H9 (cell line): ENCODE results near the gene MAST2. TPM values are rescaled to one million over a fixed set of nuclear protein-coding genes. Genes with fewer than 3 reads are reported as not detected.

ENCODE experiments used
- DNase-seq: peaks from one replicate; pipeline ENCODE4 v3.0.0-alpha.2; 2017
- H2AFZ ChIP-seq: one replicate; pipeline ENCODE4 v1.6.1; 2013; ENCODE audit warnings: mild to moderate bottlenecking, low read length, control low read depth, moderate library complexity
- H2AK5ac ChIP-seq: 2 replicates; pipeline ENCODE4 v1.6.1; 2013; ENCODE audit warnings: low read length, control low read depth, mixed read lengths; ENCODE audit not compliant: insufficient read length
- H2BK120ac ChIP-seq: one replicate; pipeline ENCODE4 v1.6.1; 2013; ENCODE audit warnings: low read depth, mild to moderate bottlenecking, low read length, control low read depth, inconsistent platforms; ENCODE audit not compliant: poor library complexity, severe bottlenecking
- H2BK12ac ChIP-seq: 2 replicates; pipeline ENCODE4 v1.6.1; 2013; ENCODE audit warnings: low read length, control low read depth, mixed read lengths, low read depth; ENCODE audit not compliant: insufficient read length
- H2BK15ac ChIP-seq: 2 replicates; pipeline ENCODE4 v1.6.1; 2013; ENCODE audit warnings: low read depth, low read length, control low read depth
- H2BK20ac ChIP-seq: one replicate; pipeline ENCODE4 v1.6.1; 2013; ENCODE audit warnings: low read depth, mild to moderate bottlenecking, low read length, control low read depth, inconsistent platforms; ENCODE audit not compliant: poor library complexity, severe bottlenecking
- H2BK5ac ChIP-seq: 2 replicates; pipeline ENCODE4 v1.6.1; 2013; ENCODE audit warnings: low read length, control low read depth, mixed read lengths; ENCODE audit not compliant: insufficient read length
- H3K14ac ChIP-seq: 2 replicates; pipeline ENCODE4 v1.6.1; 2013; ENCODE audit warnings: low read length, control low read depth; ENCODE audit not compliant: insufficient read depth
- H3K18ac ChIP-seq: 2 replicates; pipeline ENCODE4 v1.6.1; 2013; ENCODE audit warnings: low read depth, mild to moderate bottlenecking, mixed read lengths, low read length, control low read depth; ENCODE audit not compliant: insufficient read length
- H3K23ac ChIP-seq: 2 replicates; pipeline ENCODE4 v1.6.1; 2013; ENCODE audit warnings: low read length, control low read depth, mixed read lengths, low read depth; ENCODE audit not compliant: insufficient read length
- H3K23me2 ChIP-seq: 2 replicates; pipeline ENCODE4 v1.6.1; 2013; ENCODE audit warnings: low read depth, mild to moderate bottlenecking, mixed read lengths, low read length, control low read depth; ENCODE audit not compliant: insufficient read length, poor library complexity, severe bottlenecking
- H3K27ac ChIP-seq: 2 replicates; pipeline ENCODE4 v1.5.1; 2013; ENCODE audit warnings: low read length, control low read depth, mixed read lengths, low read depth; ENCODE audit not compliant: insufficient read length
- H3K27me3 ChIP-seq: 2 replicates; pipeline ENCODE4 v1.6.1; 2013; ENCODE audit warnings: low read length, control low read depth, inconsistent platforms; ENCODE audit not compliant: insufficient read depth
- H3K4ac ChIP-seq: 2 replicates; pipeline ENCODE4 v1.6.1; 2013; ENCODE audit warnings: low read depth, mild to moderate bottlenecking, control low read depth, inconsistent platforms, low read length, moderate library complexity
- H3K4me1 ChIP-seq: 2 replicates; pipeline ENCODE4 v1.6.1; 2013; ENCODE audit warnings: low read length, control low read depth, inconsistent platforms; ENCODE audit not compliant: insufficient read depth
- H3K4me2 ChIP-seq: 2 replicates; pipeline ENCODE4 v1.6.1; 2013; ENCODE audit warnings: low read length, control low read depth, mixed read lengths; ENCODE audit not compliant: insufficient read length, insufficient read depth
- H3K56ac ChIP-seq: 2 replicates; pipeline ENCODE4 v1.6.1; 2013; ENCODE audit warnings: low read depth, mild to moderate bottlenecking, mixed read lengths, low read length, control low read depth; ENCODE audit not compliant: insufficient read length
- H3K79me1 ChIP-seq: 2 replicates; pipeline ENCODE4 v1.6.1; 2013; ENCODE audit warnings: low read depth, mild to moderate bottlenecking, moderate library complexity, low read length, control low read depth, inconsistent platforms; ENCODE audit not compliant: insufficient read depth, poor library complexity, severe bottlenecking
- H3K79me2 ChIP-seq: 2 replicates; pipeline ENCODE4 v1.6.1; 2013; ENCODE audit warnings: low read length, control low read depth, inconsistent platforms; ENCODE audit not compliant: insufficient read depth
- H3K9ac ChIP-seq: 2 replicates; pipeline ENCODE4 v1.6.1; 2013; ENCODE audit warnings: low read length, control low read depth, mixed read lengths; ENCODE audit not compliant: insufficient read length; ENCODE audit errors: extremely low read depth
- H3K9me3 ChIP-seq: one replicate; pipeline ENCODE4 v1.6.1; 2013; ENCODE audit warnings: low read depth, low read length, inconsistent platforms; ENCODE audit not compliant: control insufficient read depth
- H3T11ph ChIP-seq: one replicate; pipeline ENCODE4 v1.6.1; 2013; ENCODE audit warnings: mild to moderate bottlenecking, low read length, control low read depth, inconsistent platforms
- H4K20me1 ChIP-seq: one replicate; pipeline ENCODE4 v1.6.1; 2013; ENCODE audit not compliant: control insufficient read depth, insufficient read length, insufficient read depth
- H4K5ac ChIP-seq: 2 replicates; pipeline ENCODE4 v1.6.1; 2013; ENCODE audit warnings: low read depth, mild to moderate bottlenecking, mixed read lengths, low read length, control low read depth; ENCODE audit not compliant: insufficient read length
- H4K8ac ChIP-seq: replicated peaks from 2 replicates; pipeline ENCODE4 v1.6.1; 2013; ENCODE audit warnings: low read length, control low read depth, mixed read lengths, low read depth; ENCODE audit not compliant: insufficient read length
- H4K91ac ChIP-seq: 2 replicates; pipeline ENCODE4 v1.6.1; 2013; ENCODE audit warnings: low read depth, mild to moderate bottlenecking, moderate library complexity, mixed read lengths, low read length, control low read depth; ENCODE audit not compliant: insufficient read length
- H3K27ac Mint-ChIP-seq, 3 experiments: 2 replicates in 2 of 3; 3 replicates in 1 of 3; pipeline ENCODE4 v1.8.0; 2020 to 2021; ENCODE audit warnings: mixed read lengths in 3 of 3, mild to moderate bottlenecking in 1 of 3, moderate library complexity in 1 of 3
- H3K27me3 Mint-ChIP-seq: 2 replicates; pipeline ENCODE4 v1.8.0; 2021; ENCODE audit warnings: low read depth, mild to moderate bottlenecking, moderate library complexity, mixed read lengths
- H3K36me3 Mint-ChIP-seq, 3 experiments: 2 replicates in 2 of 3; 3 replicates in 1 of 3; pipeline ENCODE4 v1.8.0; 2020 to 2021; ENCODE audit warnings: low read depth in 3 of 3, mixed read lengths in 3 of 3; ENCODE audit not compliant: insufficient read depth in 1 of 3
- H3K4me1 Mint-ChIP-seq, 2 experiments: 2 replicates each; pipeline ENCODE4 v1.8.0; 2020; ENCODE audit warnings: mixed read lengths in 2 of 2
- H3K4me3 Mint-ChIP-seq, 2 experiments: 2 replicates in 1 of 2; 3 replicates in 1 of 2; pipeline ENCODE4 v1.8.0; 2020 to 2021; ENCODE audit warnings: mild to moderate bottlenecking in 2 of 2, mixed read lengths in 2 of 2, moderate library complexity in 1 of 2
- H3K9me3 Mint-ChIP-seq, 2 experiments: 2 replicates in 1 of 2; 3 replicates in 1 of 2; pipeline ENCODE4 v1.8.0; 2020; ENCODE audit warnings: mild to moderate bottlenecking in 2 of 2, mixed read lengths in 2 of 2, moderate library complexity in 1 of 2
- WGBS: extraction: QIAGEN DNeasy Blood & Tissue Kit; methylation state at CpG from one replicate; pipeline ENCODE4 v1.1.7; 2013; ENCODE audit warnings: missing lambda C conversion rate, low lambda C conversion rate, mixed read lengths; ENCODE audit not compliant: insufficient read length; ENCODE audit errors: extremely low coverage; 5-methylcytosine and 5-hydroxymethylcytosine counted together
- total RNA-seq: library from RNA; stranded (reverse); gene quantifications from 2 replicates; pipeline ENCODE4 v1.2.1, GENCODE V29; 2021
- TF ChIP-seq, protein P1 (sequence below): fragments of 200-600 bp; sonication (generic); conservative IDR thresholded peaks from 3 replicates; pipeline ENCODE4 v1.8.0; 2021; ENCODE audit warnings: antibody characterized with exemption, mild to moderate bottlenecking

MAST2 gene
- total RNA-seq, 1 experiment from 2014 or later, result 28.8 TPM

DNA sequence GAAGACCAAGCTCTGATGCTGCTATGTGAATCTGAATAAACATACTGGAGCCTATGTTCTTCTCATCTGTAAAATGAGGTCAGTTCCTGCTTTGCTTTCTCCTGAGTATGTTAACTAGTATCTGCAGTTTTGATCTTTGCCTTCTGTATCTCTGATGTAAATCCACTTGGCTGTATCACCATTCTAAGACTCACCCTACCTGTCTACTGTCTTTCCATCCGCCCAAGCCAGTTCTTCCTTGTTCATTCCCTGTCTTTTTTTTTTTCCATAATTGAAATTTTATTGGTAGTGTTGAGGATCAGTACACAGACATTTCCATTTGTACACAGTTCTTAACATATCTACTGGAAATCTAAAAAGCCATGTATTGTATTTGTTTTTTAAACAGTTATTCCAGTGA lies 31.3 kb downstream of the MAST2 start:
- no peaks in the 10 kb centered on the region for H4K20me1 ChIP-seq

More for the DNA sequence above, 31.3 kb downstream of the MAST2 start:
- Histone ChIP-seq H3K79me1 (no peaks in the 10 kb centered on the region), H3K27ac (no peak overlapping the region), H3K18ac (no peak overlapping the region), H4K91ac (no peak overlapping the region), H3K4me2 (no peak overlapping the region), H3K23me2 (no peaks in the 10 kb centered on the region), H2BK20ac (no peak overlapping the region), H3K79me2 (no peaks in the 10 kb centered on the region), H3K56ac (no peak overlapping the region), H2BK15ac (no peak overlapping the region), H3K9me3 (no peaks in the 10 kb centered on the region), H2AK5ac (no peak overlapping the region), H2BK5ac (no peak overlapping the region), H4K5ac (no peak overlapping the region), H2BK120ac (no peak overlapping the region), H3K14ac (no peak overlapping the region), H3K9ac (no peak overlapping the region), H2AFZ (no peak overlapping the region), H3K27me3 (no peaks in the 10 kb centered on the region), H3K23ac (no peak overlapping the region), H4K8ac (no peak overlapping the region), H3K4me1 (no peaks in the 10 kb centered on the region), H2BK12ac (no peak overlapping the region), H3T11ph (no peak overlapping the region), H3K4ac (no peak overlapping the region)
- H3K36me3 Mint-ChIP-seq, result peaks cover 6 to 25% (median 17%) of the 10 kb centered on the region in 3 experiments
- no peak for DNase-seq
- H3K9me3 Mint-ChIP-seq, result no peaks in the 10 kb centered on the region
- H3K4me3 Mint-ChIP-seq, result no peak overlapping the region
- no peak overlapping the region for H3K27ac Mint-ChIP-seq
- no peaks in the 10 kb centered on the region for H3K27me3 Mint-ChIP-seq
- H3K4me1 Mint-ChIP-seq, result no peaks in the 10 kb centered on the region
- no CpG with 5 or more reads among the region's 1 CpG for WGBS
- TF ChIP-seq, protein P1, sequence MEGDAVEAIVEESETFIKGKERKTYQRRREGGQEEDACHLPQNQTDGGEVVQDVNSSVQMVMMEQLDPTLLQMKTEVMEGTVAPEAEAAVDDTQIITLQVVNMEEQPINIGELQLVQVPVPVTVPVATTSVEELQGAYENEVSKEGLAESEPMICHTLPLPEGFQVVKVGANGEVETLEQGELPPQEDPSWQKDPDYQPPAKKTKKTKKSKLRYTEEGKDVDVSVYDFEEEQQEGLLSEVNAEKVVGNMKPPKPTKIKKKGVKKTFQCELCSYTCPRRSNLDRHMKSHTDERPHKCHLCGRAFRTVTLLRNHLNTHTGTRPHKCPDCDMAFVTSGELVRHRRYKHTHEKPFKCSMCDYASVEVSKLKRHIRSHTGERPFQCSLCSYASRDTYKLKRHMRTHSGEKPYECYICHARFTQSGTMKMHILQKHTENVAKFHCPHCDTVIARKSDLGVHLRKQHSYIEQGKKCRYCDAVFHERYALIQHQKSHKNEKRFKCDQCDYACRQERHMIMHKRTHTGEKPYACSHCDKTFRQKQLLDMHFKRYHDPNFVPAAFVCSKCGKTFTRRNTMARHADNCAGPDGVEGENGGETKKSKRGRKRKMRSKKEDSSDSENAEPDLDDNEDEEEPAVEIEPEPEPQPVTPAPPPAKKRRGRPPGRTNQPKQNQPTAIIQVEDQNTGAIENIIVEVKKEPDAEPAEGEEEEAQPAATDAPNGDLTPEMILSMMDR, result no peak
